Nephron (organoid): ENCODE measurements around the gene TBXAS1.

Source experiments
- H3K27ac Mint-ChIP-seq, 3 experiments: 2 replicates each; pipeline ENCODE4 v1.8.0; 2020; ENCODE audit warnings: mixed read lengths in 3 of 3, mild to moderate bottlenecking in 2 of 3, moderate library complexity in 1 of 3
- H3K27me3 Mint-ChIP-seq: 2 replicates; pipeline ENCODE4 v1.8.0; 2021; ENCODE audit warnings: low read depth, mild to moderate bottlenecking, moderate library complexity, mixed read lengths
- H3K36me3 Mint-ChIP-seq: 2 replicates; pipeline ENCODE4 v1.8.0; 2020; ENCODE audit warnings: low read depth, mixed read lengths
- H3K4me1 Mint-ChIP-seq: 2 replicates; pipeline ENCODE4 v1.8.0; 2020; ENCODE audit warnings: mixed read lengths
- H3K4me3 Mint-ChIP-seq, 3 experiments: 2 replicates each; pipeline ENCODE4 v1.8.0; 2020; ENCODE audit warnings: mild to moderate bottlenecking in 3 of 3, mixed read lengths in 3 of 3, moderate library complexity in 2 of 3
- H3K9me3 Mint-ChIP-seq: 2 replicates; pipeline ENCODE4 v1.8.0; 2020; ENCODE audit warnings: mixed read lengths
- TF ChIP-seq, protein P1 (sequence below), 3 experiments: fragments of 200-600 bp; sonication (generic); IDR thresholded peaks; one replicate each; pipeline ENCODE4 v1.5.0; 2021; ENCODE audit warnings: antibody characterized with exemption in 3 of 3; ENCODE audit not compliant: unreplicated experiment in 3 of 3

Gene TBXAS1

DNA sequence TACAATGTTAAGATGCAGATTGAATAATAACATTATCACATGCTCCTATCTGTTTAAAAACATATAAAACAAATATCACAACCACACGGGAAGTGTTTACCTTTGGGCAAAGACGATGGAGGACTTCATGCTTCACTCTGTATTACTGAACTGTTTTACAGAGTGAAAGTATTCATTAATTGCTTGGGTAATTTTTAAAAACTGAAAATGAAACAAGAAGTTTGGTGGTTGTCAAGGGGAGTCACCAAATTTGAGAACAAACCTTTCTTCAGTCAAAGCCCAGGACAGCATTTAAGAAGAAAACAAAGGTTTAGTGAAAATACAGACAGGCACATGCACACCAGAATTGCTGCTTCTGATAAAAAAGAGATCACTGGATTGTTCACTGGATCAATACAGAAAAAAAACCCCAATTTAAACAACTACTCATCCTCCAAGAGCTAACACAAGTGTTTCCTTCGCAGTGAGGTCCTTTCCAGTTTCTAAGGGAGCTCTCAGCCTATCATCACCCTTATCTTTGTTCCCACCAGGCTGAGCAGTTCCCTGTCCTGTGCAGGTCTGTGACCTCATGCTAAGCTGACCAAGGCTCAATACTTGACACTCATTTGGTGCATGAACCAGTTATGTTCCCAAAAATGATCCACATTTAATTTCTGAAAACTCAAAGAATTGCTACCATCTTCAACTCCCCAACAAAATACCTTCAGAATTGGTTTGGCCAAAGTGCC lies 224.9 kb downstream of the TBXAS1 start:
- H3K36me3 Mint-ChIP-seq = no peaks in the 10 kb centered on the region

DNA sequence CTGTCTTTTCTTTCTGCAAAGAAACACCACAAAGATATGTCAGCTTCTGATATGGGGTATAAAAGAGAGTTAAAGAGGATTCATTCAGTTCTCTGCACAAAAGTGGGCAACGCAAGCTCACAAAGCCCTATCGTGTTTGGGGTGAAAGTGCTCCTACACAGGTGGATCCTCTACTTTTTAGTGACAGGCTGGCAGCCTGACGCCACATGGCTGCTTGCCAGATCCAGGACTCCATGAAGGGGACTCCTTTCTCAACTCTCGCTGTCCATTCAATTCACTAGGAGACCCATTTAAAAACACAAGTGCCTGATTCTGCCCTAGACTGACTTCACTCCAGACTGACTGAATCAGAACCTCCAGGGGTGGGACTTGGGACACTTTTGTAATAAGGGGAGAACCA lies 225.7 kb downstream of the TBXAS1 start:
- H3K4me3 Mint-ChIP-seq = no peak overlapping the region
- peaks cover 13% of the 10 kb centered on the region for H3K27me3 Mint-ChIP-seq
- no peaks in the 10 kb centered on the region for H3K4me1 Mint-ChIP-seq
- TF ChIP-seq, protein P1, sequence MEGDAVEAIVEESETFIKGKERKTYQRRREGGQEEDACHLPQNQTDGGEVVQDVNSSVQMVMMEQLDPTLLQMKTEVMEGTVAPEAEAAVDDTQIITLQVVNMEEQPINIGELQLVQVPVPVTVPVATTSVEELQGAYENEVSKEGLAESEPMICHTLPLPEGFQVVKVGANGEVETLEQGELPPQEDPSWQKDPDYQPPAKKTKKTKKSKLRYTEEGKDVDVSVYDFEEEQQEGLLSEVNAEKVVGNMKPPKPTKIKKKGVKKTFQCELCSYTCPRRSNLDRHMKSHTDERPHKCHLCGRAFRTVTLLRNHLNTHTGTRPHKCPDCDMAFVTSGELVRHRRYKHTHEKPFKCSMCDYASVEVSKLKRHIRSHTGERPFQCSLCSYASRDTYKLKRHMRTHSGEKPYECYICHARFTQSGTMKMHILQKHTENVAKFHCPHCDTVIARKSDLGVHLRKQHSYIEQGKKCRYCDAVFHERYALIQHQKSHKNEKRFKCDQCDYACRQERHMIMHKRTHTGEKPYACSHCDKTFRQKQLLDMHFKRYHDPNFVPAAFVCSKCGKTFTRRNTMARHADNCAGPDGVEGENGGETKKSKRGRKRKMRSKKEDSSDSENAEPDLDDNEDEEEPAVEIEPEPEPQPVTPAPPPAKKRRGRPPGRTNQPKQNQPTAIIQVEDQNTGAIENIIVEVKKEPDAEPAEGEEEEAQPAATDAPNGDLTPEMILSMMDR (IDR thresholded peaks at IDR 0.05; ENCODE audit: unreplicated experiment in 3 of 3) = no peak
- no peak overlapping the region for H3K27ac Mint-ChIP-seq
- no peaks in the 10 kb centered on the region for H3K36me3 Mint-ChIP-seq
- H3K9me3 Mint-ChIP-seq = no peaks in the 10 kb centered on the region

More for the DNA sequence above, 224.9 kb downstream of the TBXAS1 start:
- H3K4me3 Mint-ChIP-seq = no peak overlapping the region
- H3K27me3 Mint-ChIP-seq = peaks cover 5% of the 10 kb centered on the region
- no peak overlapping the region for H3K27ac Mint-ChIP-seq
- H3K4me1 Mint-ChIP-seq = no peaks in the 10 kb centered on the region
- TF ChIP-seq, protein P1 (IDR thresholded peaks at IDR 0.05; ENCODE audit: unreplicated experiment in 3 of 3) = no peak
- no peaks in the 10 kb centered on the region for H3K9me3 Mint-ChIP-seq

DNA sequence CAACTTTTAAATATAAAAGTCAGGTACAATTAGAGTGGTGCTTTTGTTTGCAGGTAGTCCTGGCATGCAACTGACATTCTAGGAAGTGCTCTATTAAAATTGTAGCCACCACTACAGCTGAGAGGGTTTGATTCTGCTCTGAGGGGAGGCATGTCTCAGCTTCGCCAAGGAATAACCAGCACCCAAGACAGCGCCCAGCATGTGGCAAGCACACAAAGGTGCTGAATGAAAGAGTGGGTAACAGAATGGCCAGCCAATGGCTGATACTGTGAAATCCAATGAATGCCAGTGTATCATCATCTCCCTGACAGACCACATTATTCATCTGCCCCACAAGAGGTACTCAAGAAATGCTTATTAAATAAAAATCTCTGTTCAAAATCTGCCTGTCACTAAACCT lies 226.8 kb downstream of the TBXAS1 start:
- Mint-ChIP-seq H3K4me3 (no peak overlapping the region), H3K9me3 (no peaks in the 10 kb centered on the region)

GRCh38 chr7:140056431-140057142 lies 227.5 kb downstream of the TBXAS1 start:
- H3K4me1 Mint-ChIP-seq = peaks cover 11% of the 10 kb centered on the region

More for the DNA sequence above, 226.8 kb downstream of the TBXAS1 start:
- no peaks in the 10 kb centered on the region for H3K36me3 Mint-ChIP-seq
- H3K27me3 Mint-ChIP-seq = peaks cover 19% of the 10 kb centered on the region
- TF ChIP-seq, protein P1 (IDR thresholded peaks at IDR 0.05; ENCODE audit: unreplicated experiment in 3 of 3) = no peak
- H3K27ac Mint-ChIP-seq = no peak overlapping the region
- H3K4me1 Mint-ChIP-seq = peaks cover 4% of the 10 kb centered on the region

GRCh38 chr7:140057143-140057535 lies 228.1 kb downstream of the TBXAS1 start:
- H3K27me3 Mint-ChIP-seq = peaks cover 24% of the 10 kb centered on the region
- no peak overlapping the region for H3K27ac Mint-ChIP-seq
- TF ChIP-seq, protein P1 (IDR thresholded peaks at IDR 0.05; ENCODE audit: unreplicated experiment in 3 of 3) = no peak
- H3K36me3 Mint-ChIP-seq = no peaks in the 10 kb centered on the region
- no peaks in the 10 kb centered on the region for H3K9me3 Mint-ChIP-seq
- peaks cover 12% of the 10 kb centered on the region for H3K4me1 Mint-ChIP-seq
- no peak overlapping the region for H3K4me3 Mint-ChIP-seq

More at GRCh38 chr7:140056431-140057142, 227.5 kb downstream of the TBXAS1 start:
- TF ChIP-seq, protein P1 (IDR thresholded peaks at IDR 0.05; ENCODE audit: unreplicated experiment in 3 of 3) = no peak
- Mint-ChIP-seq H3K36me3 (no peaks in the 10 kb centered on the region), H3K4me3 (no peak overlapping the region), H3K27ac (no peak overlapping the region), H3K9me3 (no peaks in the 10 kb centered on the region), H3K27me3 (peaks cover 25% of the 10 kb centered on the region)
